NCI-H187 treated with DMSO at 0.1 percent for 48 hours (cell line): Measurements from ENCODE around the gene KIFBP.

Experiments
- DNase-seq: peaks from one replicate; lab custom pipeline; 2025; lab: John Stamatoyannopoulos, UW

The KIFBP gene

GRCh38 chr10:69051710-69052487 is 63.3 kb downstream of the KIFBP start:
- no peak for DNase-seq

GRCh38 chr10:69052736-69053135 is 64.1 kb downstream of the KIFBP start:
- no peak for DNase-seq

- DNase-seq = no peak
These were observed 66.6 kb downstream of the KIFBP start for GRCh38 chr10:69055241-69055640.

GRCh38 chr10:69056129-69056528 is 67.5 kb downstream of the KIFBP start:
- no peak for DNase-seq

GRCh38 chr10:69056536-69057260 is 68.1 kb downstream of the KIFBP start:
- no peak for DNase-seq

- DNase-seq = no peak
These were observed 68.8 kb downstream of the KIFBP start for GRCh38 chr10:69057261-69057950.

- no peak for DNase-seq
These were observed 69.3 kb downstream of the KIFBP start for GRCh38 chr10:69057951-69058297.

- DNase-seq = no peak
These were observed 71.7 kb downstream of the KIFBP start for GRCh38 chr10:69060127-69060798.

GRCh38 chr10:69061305-69062161 is 72.9 kb downstream of the KIFBP start:
- no peak for DNase-seq

GRCh38 chr10:69062901-69063300 is 74.3 kb downstream of the KIFBP start:
- DNase-seq = no peak

GRCh38 chr10:69064762-69065328 is 76.2 kb downstream of the KIFBP start:
- DNase-seq = no peak

- no peak for DNase-seq
These were observed 77.1 kb downstream of the KIFBP start for GRCh38 chr10:69065406-69066361.
